Articular chondrocyte of knee joint (primary cell): ENCODE results near the gene BLOC1S4. TPM values are rescaled to one million over a fixed set of nuclear protein-coding genes. Genes with fewer than 3 reads are reported as not detected.

ENCODE experiments used
- total RNA-seq: library from RNA; depleted of rRNA; stranded (reverse); fragments of >200 nt; gene quantifications from 2 replicates; pipeline ENCODE4 v1.2.3, GENCODE V29; 2012

The BLOC1S4 gene
- 9.1 and 9.4 TPM in 2 replicates for total RNA-seq

DNA sequence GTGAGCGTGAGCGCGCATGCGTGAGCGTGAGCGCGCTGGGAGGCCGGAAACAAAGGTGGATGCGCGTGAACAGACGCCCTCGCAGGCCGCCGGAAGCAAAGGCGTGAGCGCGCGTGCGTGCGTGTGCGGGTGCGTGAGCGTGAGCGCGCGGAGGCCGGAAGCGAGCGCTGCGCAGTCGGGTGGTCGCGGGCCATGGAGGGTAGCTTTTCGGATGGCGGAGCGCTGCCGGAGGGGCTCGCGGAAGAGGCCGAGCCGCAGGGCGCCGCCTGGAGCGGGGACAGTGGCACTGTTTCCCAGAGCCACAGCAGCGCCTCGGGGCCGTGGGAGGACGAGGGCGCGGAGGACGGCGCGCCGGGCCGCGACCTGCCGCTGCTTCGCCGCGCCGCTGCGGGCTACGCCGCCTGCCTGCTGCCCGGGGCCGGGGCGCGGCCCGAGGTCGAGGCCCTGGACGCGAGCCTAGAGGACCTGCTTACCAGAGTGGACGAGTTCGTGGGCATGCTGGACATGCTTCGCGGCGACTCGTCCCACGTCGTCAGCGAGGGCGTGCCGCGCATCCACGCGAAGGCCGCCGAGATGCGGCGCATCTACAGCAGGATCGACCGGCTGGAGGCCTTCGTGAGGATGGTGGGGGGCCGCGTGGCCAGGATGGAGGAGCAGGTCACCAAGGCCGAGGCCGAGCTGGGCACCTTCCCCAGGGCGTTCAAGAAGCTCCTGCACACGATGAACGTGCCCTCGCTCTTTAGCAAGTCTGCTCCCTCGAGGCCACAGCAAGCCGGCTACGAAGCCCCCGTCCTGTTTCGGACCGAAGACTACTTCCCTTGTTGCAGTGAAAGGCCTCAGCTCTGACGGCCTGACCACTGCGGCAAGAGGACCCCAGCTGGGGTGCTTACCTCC, at the start of gene BLOC1S4:
BLOC1S4 (plus strand) TSS at position 157 of the 894 bp plus-strand sequence; CDS start at position 193, 36 bp downstream.

GRCh38 chr4:6693231-6694176, 22.5 kb upstream of the BLOC1S4 start, which contains the start of gene S100P:
Gene S100P (plus strand): TSS chr4:6693878. CDS start chr4:6693933, 55 bp downstream.

GRCh38 chr4:6709230-6710114, 6.5 kb upstream of the BLOC1S4 start, which contains the start of gene MRFAP1L1:
Gene MRFAP1L1 (minus strand): TSS chr4:6709865. CDS start chr4:6709629, 236 bp downstream.

Other genes starting within 250 kb of the BLOC1S4 start
- gene PPP2R2C, start 243.6 kb upstream of the BLOC1S4 start, total RNA-seq = under 0.01 and 0.13 TPM in 2 replicates
- gene MAN2B2, start 141.0 kb upstream of the BLOC1S4 start, total RNA-seq = 19.9 and 25.7 TPM in 2 replicates
- gene MRFAP1, start 75.5 kb upstream of the BLOC1S4 start, total RNA-seq = 165 and 185 TPM in 2 replicates
- 0.13 TPM in 1 of 2 replicates, not detected in the other for gene S100P, start 22.3 kb upstream of the BLOC1S4 start, total RNA-seq
- 48.0 and 66.9 TPM in 2 replicates for gene MRFAP1L1, start 6.3 kb upstream of the BLOC1S4 start, total RNA-seq
- 19.7 and 30.3 TPM in 2 replicates for gene KIAA0232, start 66.6 kb downstream of the BLOC1S4 start, total RNA-seq
- gene TBC1D14, start 193.7 kb downstream of the BLOC1S4 start, total RNA-seq = 33.7 and 37.2 TPM in 2 replicates